Measurements from ENCODE around the gene USP2. TPM values are rescaled to one million over a fixed set of nuclear protein-coding genes. Genes with fewer than 3 reads are reported as not detected.
"Not testable (repeated sequence)": the region's sequence is repeated elsewhere in the genome, so short reads cannot be mapped to it uniquely, and the experiment has no call there.

USP2 gene
- total RNA-seq, 1 experiment from 2014 or later: 0.14 TPM

DNA sequence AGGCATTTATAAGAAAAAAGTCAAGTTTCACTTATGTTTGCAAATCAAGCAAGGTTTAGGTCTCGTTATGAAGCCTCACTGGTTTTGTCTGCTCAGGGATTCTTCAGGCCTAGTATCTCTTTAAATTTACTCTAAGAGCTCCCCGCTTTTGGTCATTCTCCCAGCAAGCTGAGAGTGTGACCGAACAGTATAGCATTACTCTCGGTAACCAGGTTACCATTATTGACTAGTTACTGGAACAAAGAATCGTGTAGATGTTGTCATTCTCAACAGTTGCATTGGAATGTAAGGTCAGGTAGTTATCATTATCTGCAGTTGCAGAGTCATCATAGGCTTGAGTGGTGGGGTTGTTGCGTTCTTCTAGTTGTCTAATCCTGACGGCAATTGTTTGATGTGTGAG is 9.8 kb upstream of the USP2 start:
- ChIA-PET POLR2A (no interaction called here), CTCF (interaction anchor here (0.6 to 1.3 kb wide), 4 partner anchors 35 to 91 kb away, joined by 3 to 6 read pairs (median 4); no protein-coding TSS in a partner anchor)
- intact Hi-C loops (cut with micrococcal nuclease): no loop called here
- H3K27me3 Mint-ChIP-seq (ENCODE audit: insufficient read depth, unreplicated experiment): no peaks in the 10 kb centered on the region
- no peak for DNase-seq (ENCODE audit: unreplicated experiment)
- BruUV-seq (replicated peaks): no TSS peak
- H3K4me3 Mint-ChIP-seq (ENCODE audit: unreplicated experiment): no peak overlapping the region
- no peak for TF ChIP-seq CTCF (IDR thresholded peaks at IDR 0.05; ENCODE audit: unreplicated experiment)
- H3K27ac Mint-ChIP-seq (ENCODE audit: low read depth, unreplicated experiment): no peak overlapping the region
- H3K9me3 Mint-ChIP-seq (ENCODE audit: unreplicated experiment): no peaks in the 10 kb centered on the region
- H3K36me3 Mint-ChIP-seq (ENCODE audit: insufficient read depth, unreplicated experiment): no peaks in the 10 kb centered on the region
- no peaks in the 10 kb centered on the region for H3K4me1 Mint-ChIP-seq (ENCODE audit: insufficient read depth, unreplicated experiment)

DNA sequence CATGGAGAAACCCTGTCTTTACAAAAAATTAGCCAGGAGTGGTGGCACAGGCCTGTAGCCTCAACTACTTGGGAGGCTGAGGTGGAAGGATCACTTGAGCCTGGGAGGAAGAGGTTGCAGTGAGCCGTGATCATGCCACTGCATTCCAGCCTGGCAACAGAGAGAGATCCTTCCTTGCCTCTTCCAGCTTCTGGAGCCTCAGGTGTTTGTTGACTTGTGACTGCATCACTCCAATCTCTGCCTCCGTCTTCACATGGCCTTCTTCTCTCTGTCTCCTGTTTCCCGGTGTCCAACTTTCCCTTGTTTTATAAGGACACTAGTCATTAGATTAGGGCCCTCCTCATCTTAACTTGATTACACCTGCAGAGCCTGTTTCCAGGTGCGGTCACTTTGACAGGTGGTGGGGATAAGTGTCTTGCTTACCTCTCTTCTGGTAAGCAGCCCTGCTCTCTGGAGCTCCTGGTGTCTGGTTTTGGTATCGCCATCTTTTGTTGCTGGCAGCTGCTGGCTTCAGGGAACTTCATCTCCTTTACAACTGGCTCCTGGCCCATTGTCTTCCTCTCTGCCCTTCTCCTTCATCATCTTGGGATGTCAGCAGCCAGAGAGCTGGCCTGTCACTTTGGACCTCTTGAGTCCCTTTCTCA is 8.2 kb upstream of the USP2 start:
- no peak for DNase-seq (ENCODE audit: unreplicated experiment)
- no TSS peak for BruUV-seq (replicated peaks)
- H3K36me3 Mint-ChIP-seq (ENCODE audit: insufficient read depth, unreplicated experiment): no peaks in the 10 kb centered on the region
- H3K27ac Mint-ChIP-seq (ENCODE audit: low read depth, unreplicated experiment): no peak overlapping the region
- H3K4me3 Mint-ChIP-seq (ENCODE audit: unreplicated experiment): no peak overlapping the region
- TF ChIP-seq CTCF (IDR thresholded peaks at IDR 0.05; ENCODE audit: unreplicated experiment): no peak
- H3K4me1 Mint-ChIP-seq (ENCODE audit: insufficient read depth, unreplicated experiment): no peaks in the 10 kb centered on the region
- H3K27me3 Mint-ChIP-seq (ENCODE audit: insufficient read depth, unreplicated experiment): no peaks in the 10 kb centered on the region
- CTCF ChIA-PET: interaction anchor here (0.6 kb wide), 1 partner anchor 27 kb away, joined by 3 read pairs; no protein-coding TSS in a partner anchor
- POLR2A ChIA-PET: no interaction called here
- no peaks in the 10 kb centered on the region for H3K9me3 Mint-ChIP-seq (ENCODE audit: unreplicated experiment)
- intact Hi-C loops (cut with micrococcal nuclease): no loop called here

DNA sequence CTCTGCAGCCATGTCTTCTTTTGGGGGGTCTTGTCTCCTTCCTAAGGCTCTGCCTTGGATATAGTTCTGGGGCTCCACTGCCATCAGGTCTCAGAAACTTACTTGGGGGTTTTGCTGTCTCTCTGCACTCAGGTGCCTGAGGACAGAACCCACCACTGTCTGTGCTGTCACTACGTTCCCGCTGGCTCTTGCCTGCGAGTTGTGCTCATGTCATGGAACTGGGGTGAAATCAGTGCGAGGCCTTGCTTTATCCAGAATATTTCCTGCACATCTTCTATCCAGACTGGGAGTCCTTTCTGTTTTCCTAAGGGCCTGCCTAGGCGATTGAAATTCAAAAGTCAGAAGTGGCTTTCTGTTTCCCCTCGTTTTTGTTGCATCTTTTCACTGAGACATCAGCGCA is 6.6 kb upstream of the USP2 start:
- intact Hi-C loops (cut with micrococcal nuclease): no loop called here
- POLR2A ChIA-PET: no interaction called here
- H3K27me3 Mint-ChIP-seq (ENCODE audit: insufficient read depth, unreplicated experiment): no peaks in the 10 kb centered on the region
- TF ChIP-seq CTCF (IDR thresholded peaks at IDR 0.05; ENCODE audit: unreplicated experiment): no peak
- H3K27ac Mint-ChIP-seq (ENCODE audit: low read depth, unreplicated experiment): no peak overlapping the region
- H3K4me3 Mint-ChIP-seq (ENCODE audit: unreplicated experiment): no peak overlapping the region
- CTCF ChIA-PET: interaction anchor here (0.6 kb wide), 1 partner anchor 191 kb away, joined by 3 read pairs; no protein-coding TSS in a partner anchor
- H3K36me3 Mint-ChIP-seq (ENCODE audit: insufficient read depth, unreplicated experiment): no peaks in the 10 kb centered on the region
- no TSS peak for BruUV-seq (replicated peaks)
- H3K4me1 Mint-ChIP-seq (ENCODE audit: insufficient read depth, unreplicated experiment): no peaks in the 10 kb centered on the region
- H3K9me3 Mint-ChIP-seq (ENCODE audit: unreplicated experiment): no peaks in the 10 kb centered on the region
- DNase-seq (ENCODE audit: unreplicated experiment): no peak

DNA sequence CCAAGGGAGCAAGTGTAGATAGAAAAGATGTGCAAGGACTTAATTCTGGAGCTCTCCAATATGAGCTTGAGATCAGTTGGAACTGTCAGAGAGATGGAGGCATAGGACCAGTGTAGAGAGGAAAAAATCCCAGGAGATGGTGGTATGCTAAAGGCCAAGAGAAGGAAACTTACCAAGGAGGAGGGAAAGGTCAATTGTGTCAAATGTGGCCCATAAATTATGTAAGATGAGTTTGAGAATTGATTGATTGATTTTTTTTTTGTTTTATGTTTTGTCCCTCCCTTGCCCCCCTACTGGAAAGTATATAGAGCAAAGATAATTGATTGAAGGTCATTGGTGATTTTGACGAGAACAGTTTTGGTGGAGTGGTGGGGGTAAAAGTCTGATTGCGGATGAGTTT is 2.8 kb upstream of the USP2 start:
- Mint-ChIP-seq H3K27me3 (ENCODE audit: insufficient read depth, unreplicated experiment) (no peaks in the 10 kb centered on the region), H3K27ac (ENCODE audit: low read depth, unreplicated experiment) (no peak overlapping the region), H3K4me1 (ENCODE audit: insufficient read depth, unreplicated experiment) (no peaks in the 10 kb centered on the region), H3K4me3 (ENCODE audit: unreplicated experiment) (no peak overlapping the region), H3K9me3 (ENCODE audit: unreplicated experiment) (no peaks in the 10 kb centered on the region), H3K36me3 (ENCODE audit: insufficient read depth, unreplicated experiment) (no peaks in the 10 kb centered on the region)
- ChIA-PET POLR2A (no interaction called here), CTCF (interaction anchor here (0.6 to 19.9 kb wide), 4 partner anchors 12 to 780 kb away, joined by 3 to 415 read pairs (median 43); no protein-coding TSS in a partner anchor)
- DNase-seq (ENCODE audit: unreplicated experiment): no peak
- TF ChIP-seq CTCF (IDR thresholded peaks at IDR 0.05; ENCODE audit: unreplicated experiment): no peak
- intact Hi-C loops (cut with micrococcal nuclease): no loop called here
- no TSS peak for BruUV-seq (replicated peaks)

- H3K9me3 Mint-ChIP-seq (ENCODE audit: unreplicated experiment); H3K27me3 Mint-ChIP-seq (ENCODE audit: insufficient read depth, unreplicated experiment); DNase-seq (ENCODE audit: unreplicated experiment); H3K4me3 Mint-ChIP-seq (ENCODE audit: unreplicated experiment); H3K4me1 Mint-ChIP-seq (ENCODE audit: insufficient read depth, unreplicated experiment); intact Hi-C loops (cut with micrococcal nuclease); BruUV-seq (replicated peaks); H3K36me3 Mint-ChIP-seq (ENCODE audit: insufficient read depth, unreplicated experiment); H3K27ac Mint-ChIP-seq (ENCODE audit: low read depth, unreplicated experiment): not testable (repeated sequence)
- CTCF ChIA-PET: interaction anchor here (0.7 to 19.9 kb wide), 9 partner anchors 10 to 237 kb away, joined by 3 to 415 read pairs (median 9); no protein-coding TSS in a partner anchor
- POLR2A ChIA-PET: interaction anchor here (1.0 to 3.5 kb wide), 4 partner anchors 15 to 88 kb away, joined by 3 to 19 read pairs (median 11); no protein-coding TSS in a partner anchor
Measured at GRCh38 chr11:119382513-119382912, 1.0 kb upstream of the USP2 start.
